PC-9 (cell line): Measurements from ENCODE around the gene MCHR2. TPM values are rescaled to one million over a fixed set of nuclear protein-coding genes. Genes with fewer than 3 reads are reported as not detected.

Experiments used
- BruUV-seq: library from RNA; stranded (reverse); fragments of 400-500 nt; replicated peaks from 2 replicates; lab custom pipeline; 2021; lab: Mats Ljungman, UMichigan
- CTCF ChIA-PET: fragments of 300-600 bp; sonication (Branson Sonifier 250); formaldehyde crosslinking; loops from one replicate; lab custom pipeline; 2022; ENCODE audit warnings: antibody characterized with exemption; lab: Charles Lee
- POLR2A ChIA-PET: fragments of 300-600 bp; sonication (Branson Sonifier 250); formaldehyde crosslinking; loops from one replicate; lab custom pipeline; 2022; ENCODE audit warnings: antibody characterized with exemption; ENCODE audit not compliant: unreplicated experiment; lab: Charles Lee
- DNase-seq, 2 experiments: peaks; one replicate each; pipeline versions ENCODE4 v3.0.0 to v3.0.0-alpha.2; 2015 to 2022; ENCODE audit warnings: mixed read lengths in 1 of 2
- H2AFZ ChIP-seq: fragments of 200-600 bp; sonication (generic); 2 replicates; pipeline ENCODE4 v1.8.1; 2017; ENCODE audit warnings: antibody characterized with exemption
- H3F3A ChIP-seq: fragments of 200-600 bp; sonication (generic); 2 replicates; pipeline ENCODE4 v1.8.1; 2017; ENCODE audit warnings: antibody characterized with exemption, mild to moderate bottlenecking, low read depth; ENCODE audit not compliant: insufficient read depth
- H3K27ac ChIP-seq: fragments of 200-600 bp; sonication (generic); 2 replicates; pipeline ENCODE4 v1.6.1; 2016; ENCODE audit warnings: mixed run types
- H3K27me3 ChIP-seq: fragments of 200-600 bp; sonication (generic); 2 replicates; pipeline ENCODE4 v1.6.1; 2016; ENCODE audit warnings: low read depth, mixed run types; ENCODE audit not compliant: insufficient read depth
- H3K36me3 ChIP-seq: fragments of 200-600 bp; sonication (generic); 2 replicates; pipeline ENCODE4 v1.6.1; 2016; ENCODE audit warnings: low read depth, mixed run types
- H3K4me1 ChIP-seq: fragments of 200-600 bp; sonication (generic); replicated peaks from 2 replicates; pipeline ENCODE4 v1.6.1; 2016; ENCODE audit warnings: mixed run types; ENCODE audit not compliant: insufficient read depth
- H3K4me2 ChIP-seq: fragments of 200-600 bp; sonication (generic); 2 replicates; pipeline ENCODE4 v1.6.1; 2017; ENCODE audit warnings: mixed run types
- H3K4me3 ChIP-seq: fragments of 200-600 bp; sonication (generic); 2 replicates; pipeline ENCODE4 v1.6.1; 2016; ENCODE audit warnings: mixed run types
- H3K79me2 ChIP-seq: fragments of 200-600 bp; sonication (generic); 2 replicates; pipeline ENCODE4 v1.6.1; 2017; ENCODE audit warnings: low read depth, mixed run types
- H3K9me2 ChIP-seq: fragments of 200-600 bp; sonication (generic); 2 replicates; pipeline ENCODE4 v1.8.1; 2017; ENCODE audit warnings: mild to moderate bottlenecking; ENCODE audit not compliant: insufficient read depth
- H3K9me3 ChIP-seq: fragments of 200-600 bp; sonication (generic); 2 replicates; pipeline ENCODE4 v1.8.1; 2016; ENCODE audit warnings: low read depth; ENCODE audit not compliant: insufficient read depth
- H4K20me1 ChIP-seq: fragments of 200-600 bp; sonication (generic); 2 replicates; pipeline ENCODE4 v1.8.1; 2017; ENCODE audit not compliant: insufficient read depth
- EZH2 ChIP-seq: fragments of 200-600 bp; sonication (generic); IDR thresholded peaks from 2 replicates; pipeline ENCODE4 v1.8.0; 2017; ENCODE audit warnings: antibody characterized with exemption, low read depth
- intact Hi-C: fragments of 100-400 bp; cut with micrococcal nuclease; formaldehyde crosslinking; loops from one replicate; pipeline ENCODE4 v1.10.0; 2022; ENCODE audit not compliant: unreplicated experiment
- total RNA-seq: library from RNA; stranded (reverse); gene quantifications from 2 replicates; pipeline ENCODE4 v1.2.3, GENCODE V29; 2021
- TF ChIP-seq, protein P1 (sequence below): fragments of 200-600 bp; sonication (generic); conservative IDR thresholded peaks from 2 replicates; pipeline ENCODE4 v1.6.1; 2017; ENCODE audit warnings: mixed run types, antibody characterized with exemption, mild to moderate bottlenecking, moderate library complexity

MCHR2 gene
- total RNA-seq, 1 experiment from 2014 or later: not detected

- Histone ChIP-seq H3K4me1 (no peaks in the 10 kb centered on the region), H3K4me2 (no peak overlapping the region), H3K4me3 (no peak overlapping the region), H3F3A (no peaks in the 10 kb centered on the region), H3K36me3 (no peaks in the 10 kb centered on the region), H4K20me1 (no peaks in the 10 kb centered on the region), H3K27me3 (no peaks in the 10 kb centered on the region), H3K79me2 (no peaks in the 10 kb centered on the region), H3K27ac (no peak overlapping the region), H2AFZ (no peak overlapping the region), H3K9me3 (no peaks in the 10 kb centered on the region), H3K9me2 (no peaks in the 10 kb centered on the region)
- no peak for DNase-seq
- ChIA-PET CTCF (no interaction called here), POLR2A (no interaction called here)
- intact Hi-C loops: no loop called here
- no TSS peak for BruUV-seq
- TF ChIP-seq EZH2: no peak
- TF ChIP-seq, protein P1, sequence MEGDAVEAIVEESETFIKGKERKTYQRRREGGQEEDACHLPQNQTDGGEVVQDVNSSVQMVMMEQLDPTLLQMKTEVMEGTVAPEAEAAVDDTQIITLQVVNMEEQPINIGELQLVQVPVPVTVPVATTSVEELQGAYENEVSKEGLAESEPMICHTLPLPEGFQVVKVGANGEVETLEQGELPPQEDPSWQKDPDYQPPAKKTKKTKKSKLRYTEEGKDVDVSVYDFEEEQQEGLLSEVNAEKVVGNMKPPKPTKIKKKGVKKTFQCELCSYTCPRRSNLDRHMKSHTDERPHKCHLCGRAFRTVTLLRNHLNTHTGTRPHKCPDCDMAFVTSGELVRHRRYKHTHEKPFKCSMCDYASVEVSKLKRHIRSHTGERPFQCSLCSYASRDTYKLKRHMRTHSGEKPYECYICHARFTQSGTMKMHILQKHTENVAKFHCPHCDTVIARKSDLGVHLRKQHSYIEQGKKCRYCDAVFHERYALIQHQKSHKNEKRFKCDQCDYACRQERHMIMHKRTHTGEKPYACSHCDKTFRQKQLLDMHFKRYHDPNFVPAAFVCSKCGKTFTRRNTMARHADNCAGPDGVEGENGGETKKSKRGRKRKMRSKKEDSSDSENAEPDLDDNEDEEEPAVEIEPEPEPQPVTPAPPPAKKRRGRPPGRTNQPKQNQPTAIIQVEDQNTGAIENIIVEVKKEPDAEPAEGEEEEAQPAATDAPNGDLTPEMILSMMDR: no peak
These were observed 48.0 kb downstream of the MCHR2 start for GRCh38 chr6:99946005-99946404.

DNA sequence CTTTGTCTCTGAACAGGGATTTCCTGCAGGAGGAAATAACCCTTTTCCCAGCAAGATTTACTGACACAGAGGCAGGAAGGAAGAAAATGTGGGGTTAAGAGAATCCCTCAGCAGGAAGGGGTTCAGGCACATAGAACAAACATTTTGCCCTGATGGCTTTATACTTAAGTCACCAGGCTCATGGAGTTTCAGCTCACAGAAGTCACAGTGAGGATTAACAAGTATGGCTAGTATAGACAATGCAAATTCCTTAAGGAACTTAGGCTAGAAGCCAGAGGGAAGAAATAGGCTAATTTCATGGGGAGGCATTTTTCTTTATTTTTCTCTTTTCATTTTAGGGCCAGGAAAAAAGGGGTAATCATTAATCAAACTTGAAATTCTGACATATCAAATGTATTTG is 50.2 kb downstream of the MCHR2 start:
- intact Hi-C loops: no loop called here
- no TSS peak for BruUV-seq
- H3K79me2 ChIP-seq: no peaks in the 10 kb centered on the region

DNA sequence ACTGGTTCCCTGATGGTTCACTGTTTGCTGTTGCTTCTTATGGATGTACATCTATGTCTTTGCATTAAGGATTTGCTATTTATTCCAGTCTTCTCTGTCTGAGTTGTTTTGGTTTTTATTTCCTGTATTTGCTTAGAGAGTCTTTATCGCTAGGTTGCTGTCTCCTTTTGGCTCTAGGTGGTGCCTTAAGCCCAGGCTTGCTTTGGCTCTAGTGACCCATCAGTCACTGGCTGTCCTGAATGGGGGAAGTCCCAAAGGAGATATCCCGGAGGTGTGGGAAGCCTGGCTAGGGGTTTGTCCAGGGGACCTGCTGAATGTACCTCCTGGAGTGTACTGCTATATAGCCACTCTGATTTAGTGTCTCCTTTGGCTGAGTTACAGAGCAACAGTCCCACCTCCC is 53.4 kb downstream of the MCHR2 start:
- H3K36me3 ChIP-seq: no peaks in the 10 kb centered on the region
- ChIA-PET CTCF (no interaction called here), POLR2A (no interaction called here)
- no peak for DNase-seq
- H3K9me3 ChIP-seq: no peaks in the 10 kb centered on the region
- H4K20me1 ChIP-seq: no peaks in the 10 kb centered on the region
- TF ChIP-seq, protein P1: no peak
- no peak for TF ChIP-seq EZH2
- H3K4me2 ChIP-seq: no peak overlapping the region
- H3F3A ChIP-seq: no peaks in the 10 kb centered on the region
- no peaks in the 10 kb centered on the region for H3K79me2 ChIP-seq
- no TSS peak for BruUV-seq
- intact Hi-C loops: no loop called here
- H3K27me3 ChIP-seq: no peaks in the 10 kb centered on the region
- no peak overlapping the region for H2AFZ ChIP-seq
- H3K4me3 ChIP-seq: no peak overlapping the region
- H3K9me2 ChIP-seq: no peaks in the 10 kb centered on the region
- H3K4me1 ChIP-seq: no peaks in the 10 kb centered on the region
- H3K27ac ChIP-seq: no peak overlapping the region

More for the DNA sequence above, 50.2 kb downstream of the MCHR2 start:
- Histone ChIP-seq H3K9me3 (no peaks in the 10 kb centered on the region), H3K36me3 (no peaks in the 10 kb centered on the region), H3F3A (no peaks in the 10 kb centered on the region), H3K9me2 (no peaks in the 10 kb centered on the region), H3K27me3 (no peaks in the 10 kb centered on the region), H2AFZ (peak overlapping the region; percentile 43; the same call in 1 of the 2 replicates), H3K27ac (no peak overlapping the region), H3K4me2 (no peak overlapping the region), H3K4me3 (no peak overlapping the region), H3K4me1 (no peaks in the 10 kb centered on the region), H4K20me1 (no peaks in the 10 kb centered on the region)
- ChIA-PET CTCF (no interaction called here), POLR2A (no interaction called here)
- DNase-seq: no peak
- no peak for TF ChIP-seq EZH2
- TF ChIP-seq, protein P1: no peak
